ENCODE results near the gene TTC9B. TPM values are rescaled to one million over a fixed set of nuclear protein-coding genes. Genes with fewer than 3 reads are reported as not detected.

TTC9B gene
- total and polyA plus RNA-seq, 2 experiments from 2014 or later, result 0.13 TPM; not detected in 1

DNA sequence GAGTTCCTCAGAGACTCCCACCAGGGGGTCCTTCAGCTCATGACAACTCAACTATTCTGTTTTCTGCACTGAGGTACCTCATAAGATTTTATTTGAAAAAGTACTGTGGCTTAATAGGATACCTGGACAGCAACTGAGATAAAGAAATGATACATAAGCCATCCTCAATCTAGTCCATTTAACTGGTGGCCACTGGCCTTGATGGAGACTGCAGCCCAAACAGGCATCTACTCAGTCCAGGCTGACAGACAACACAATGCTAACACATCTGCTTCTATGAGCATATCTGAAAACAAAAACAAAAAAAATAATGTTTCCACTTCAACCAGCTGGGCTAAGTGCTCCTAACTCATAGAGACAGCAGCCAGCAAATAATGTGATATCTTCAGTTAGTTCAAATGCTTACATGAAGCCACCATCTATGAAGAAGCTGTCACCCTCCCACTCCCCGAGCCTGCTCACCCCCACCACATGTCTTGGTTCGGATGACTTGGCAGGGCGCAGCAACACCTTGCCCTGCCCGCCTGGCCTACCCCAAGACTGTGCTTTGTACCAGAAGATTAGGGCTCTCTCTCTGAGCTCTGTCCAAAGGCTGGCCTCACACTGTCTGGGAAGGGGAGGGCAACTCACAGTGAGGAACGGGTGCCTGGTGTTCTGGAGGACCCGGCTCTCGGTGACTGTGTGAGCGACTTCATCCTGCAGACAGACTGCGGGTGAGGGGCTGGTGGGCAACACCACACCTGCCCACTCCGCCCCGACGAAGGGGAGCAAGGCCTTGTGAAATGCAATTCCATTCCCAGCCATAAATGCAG is 21.4 kb upstream of the TTC9B start:
- Histone ChIP-seq H3K9me3 (ENCODE audit: low read depth) (no peaks in the 10 kb centered on the region), H3K36me3 (peaks cover 35% of the 10 kb centered on the region), H3K27me3 (no peaks in the 10 kb centered on the region), H3K4me1 (ENCODE audit: low read depth) (no peaks in the 10 kb centered on the region), H3K27ac (no peak overlapping the region), H3K4me3 (no peak overlapping the region)
- TF ChIP-seq, protein P1, sequence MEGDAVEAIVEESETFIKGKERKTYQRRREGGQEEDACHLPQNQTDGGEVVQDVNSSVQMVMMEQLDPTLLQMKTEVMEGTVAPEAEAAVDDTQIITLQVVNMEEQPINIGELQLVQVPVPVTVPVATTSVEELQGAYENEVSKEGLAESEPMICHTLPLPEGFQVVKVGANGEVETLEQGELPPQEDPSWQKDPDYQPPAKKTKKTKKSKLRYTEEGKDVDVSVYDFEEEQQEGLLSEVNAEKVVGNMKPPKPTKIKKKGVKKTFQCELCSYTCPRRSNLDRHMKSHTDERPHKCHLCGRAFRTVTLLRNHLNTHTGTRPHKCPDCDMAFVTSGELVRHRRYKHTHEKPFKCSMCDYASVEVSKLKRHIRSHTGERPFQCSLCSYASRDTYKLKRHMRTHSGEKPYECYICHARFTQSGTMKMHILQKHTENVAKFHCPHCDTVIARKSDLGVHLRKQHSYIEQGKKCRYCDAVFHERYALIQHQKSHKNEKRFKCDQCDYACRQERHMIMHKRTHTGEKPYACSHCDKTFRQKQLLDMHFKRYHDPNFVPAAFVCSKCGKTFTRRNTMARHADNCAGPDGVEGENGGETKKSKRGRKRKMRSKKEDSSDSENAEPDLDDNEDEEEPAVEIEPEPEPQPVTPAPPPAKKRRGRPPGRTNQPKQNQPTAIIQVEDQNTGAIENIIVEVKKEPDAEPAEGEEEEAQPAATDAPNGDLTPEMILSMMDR (IDR thresholded peaks at IDR 0.05; ENCODE audit: low read depth, low read length), result no peak
- DNase-seq (ENCODE audit: low read depth in 1 of 2, low spot score in 1 of 2), result no peak

DNA sequence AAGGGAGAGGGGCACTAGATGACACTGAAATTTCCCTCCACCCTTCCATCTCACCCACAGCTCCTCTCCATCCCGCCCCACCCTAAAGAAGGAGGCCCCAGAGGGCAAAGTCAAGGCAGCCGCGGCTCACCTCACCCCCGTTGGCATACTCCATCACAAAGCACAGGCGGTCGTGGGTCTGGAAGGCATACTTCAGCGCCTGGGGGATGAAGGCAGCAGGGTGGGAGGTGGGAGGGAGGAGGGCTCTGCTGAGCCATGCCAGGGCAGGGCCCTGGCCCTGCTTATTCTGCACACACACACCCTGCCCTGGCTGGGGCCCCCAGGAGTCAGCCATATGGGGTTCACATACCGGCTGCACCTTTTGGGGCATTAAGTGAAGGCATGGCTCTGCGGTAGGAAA is 20.6 kb upstream of the TTC9B start:
- Histone ChIP-seq H3K9me3 (ENCODE audit: low read depth) (no peaks in the 10 kb centered on the region), H3K27me3 (no peaks in the 10 kb centered on the region), H3K36me3 (peaks cover 35% of the 10 kb centered on the region), H3K27ac (no peak overlapping the region), H3K4me1 (ENCODE audit: low read depth) (no peaks in the 10 kb centered on the region), H3K4me3 (no peak overlapping the region)
- DNase-seq (ENCODE audit: low read depth in 1 of 2, low spot score in 1 of 2), result no peak
- TF ChIP-seq, protein P1 (IDR thresholded peaks at IDR 0.05; ENCODE audit: low read depth, low read length), result no peak

DNA sequence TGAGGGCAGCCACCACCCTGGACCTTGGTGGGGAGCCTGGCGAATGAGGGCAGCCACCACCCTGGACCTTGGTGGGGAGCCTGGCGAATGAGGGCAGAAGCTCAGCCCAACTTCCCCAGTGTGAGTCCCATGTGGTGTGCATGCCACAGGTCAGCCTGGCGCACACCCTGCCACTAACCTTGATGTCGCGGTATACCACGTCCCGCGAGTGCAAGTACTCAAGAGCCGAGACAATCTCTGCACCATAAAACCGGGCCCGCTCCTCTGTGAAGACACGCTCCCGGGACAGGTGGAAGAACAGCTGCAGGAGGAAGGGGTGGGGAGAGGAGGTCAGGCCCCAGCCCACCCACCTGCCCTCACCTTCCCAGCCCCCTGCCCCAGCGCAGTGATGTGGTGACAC is 19.6 kb upstream of the TTC9B start:
- TF ChIP-seq, protein P1 (IDR thresholded peaks at IDR 0.05; ENCODE audit: low read depth, low read length), result no peak
- Histone ChIP-seq H3K36me3 (peaks cover 35% of the 10 kb centered on the region), H3K27ac (no peak overlapping the region)

DNA sequence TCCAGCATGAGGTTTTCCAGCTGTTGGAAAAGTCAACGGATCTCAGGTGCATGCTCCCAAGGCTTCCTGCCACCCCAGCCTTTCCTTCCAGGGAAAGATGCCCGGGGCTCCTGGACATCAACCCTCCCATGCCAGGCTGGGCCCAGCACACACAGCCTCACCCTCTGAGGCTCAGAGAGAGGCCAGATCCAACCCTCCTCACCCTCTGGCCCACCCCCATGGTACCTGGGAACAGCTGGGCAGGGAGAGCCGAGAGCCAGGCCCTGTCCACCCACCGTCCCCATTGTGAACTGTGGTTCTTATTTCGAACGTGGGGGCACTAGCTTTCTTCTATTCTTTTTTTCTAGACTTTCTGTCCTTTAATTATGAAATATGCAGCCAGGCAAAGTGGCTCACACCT is 18.2 kb upstream of the TTC9B start:
- peaks cover 7% of the 10 kb centered on the region for H3K4me1 ChIP-seq (ENCODE audit: low read depth)
- H3K36me3 ChIP-seq, result peaks cover 32% of the 10 kb centered on the region
- H3K4me3 ChIP-seq, result no peak overlapping the region
- H3K27me3 ChIP-seq, result no peaks in the 10 kb centered on the region
- no peaks in the 10 kb centered on the region for H3K9me3 ChIP-seq (ENCODE audit: low read depth)
- DNase-seq (ENCODE audit: low read depth in 1 of 2, low spot score in 1 of 2), result no peak
- TF ChIP-seq, protein P1 (IDR thresholded peaks at IDR 0.05; ENCODE audit: low read depth, low read length), result no peak
- no peak overlapping the region for H3K27ac ChIP-seq

More for the DNA sequence above, 19.6 kb upstream of the TTC9B start:
- Histone ChIP-seq H3K27me3 (no peaks in the 10 kb centered on the region), H3K4me3 (no peak overlapping the region), H3K9me3 (ENCODE audit: low read depth) (no peaks in the 10 kb centered on the region), H3K4me1 (ENCODE audit: low read depth) (no peaks in the 10 kb centered on the region)
- no peak for DNase-seq (ENCODE audit: low read depth in 1 of 2, low spot score in 1 of 2)

DNA sequence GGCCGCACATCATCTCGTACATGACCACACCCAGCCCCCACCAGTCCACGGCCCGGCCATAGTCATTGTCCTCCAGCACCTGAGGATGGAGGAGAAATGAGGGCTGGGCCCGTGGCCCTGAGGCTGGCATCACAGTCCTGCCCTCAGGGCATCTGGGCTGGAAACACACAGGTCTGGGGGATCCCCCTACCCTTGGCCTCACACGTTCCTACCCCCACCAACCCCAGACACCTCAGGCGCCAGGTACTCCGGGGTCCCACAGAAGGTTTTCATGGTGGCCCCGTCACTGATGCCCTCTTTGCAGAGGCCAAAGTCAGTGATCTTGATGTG is 17.8 kb upstream of the TTC9B start:
- Histone ChIP-seq H3K4me3 (no peak overlapping the region), H3K4me1 (ENCODE audit: low read depth) (peaks cover 11% of the 10 kb centered on the region), H3K36me3 (peaks cover 28% of the 10 kb centered on the region), H3K9me3 (ENCODE audit: low read depth) (no peaks in the 10 kb centered on the region), H3K27me3 (no peaks in the 10 kb centered on the region), H3K27ac (no peak overlapping the region)
- DNase-seq (ENCODE audit: low read depth in 1 of 2, low spot score in 1 of 2), result no peak
- TF ChIP-seq, protein P1 (IDR thresholded peaks at IDR 0.05; ENCODE audit: low read depth, low read length), result no peak

Data from cardiac muscle cell (in vitro differentiated cells and primary cell).